ENCODE results near the gene MCU. TPM values are rescaled to one million over a fixed set of nuclear protein-coding genes. Genes with fewer than 3 reads are reported as not detected.
"Not testable (repeated sequence)": the region's sequence is repeated elsewhere in the genome, so short reads cannot be mapped to it uniquely, and the experiment has no call there.

The MCU gene
- total RNA-seq, 4 donors from 2014 or later, result 30.0 to 42.8 (median 34.1) TPM

GRCh38 chr10:72893136-72893798, 201.3 kb downstream of the MCU start, which contains the start of gene OIT3:
OIT3 (plus strand) TSS chr10:72893739; CDS start chr10:72893799, 60 bp downstream.
- intact Hi-C loops (cut with DNase I; ENCODE audit: low total_unique reads), result no loop called here
- TF ChIP-seq CTCF (IDR thresholded peaks at IDR 0.05) (no peak), POLR2A (IDR thresholded peaks at IDR 0.05) (no peak)
- 63 to 69% methylated on average over 4 of the region's 4 CpGs for WGBS, 2 donors
- DNase-seq (ENCODE audit: low spot score in 2 of 2), result no peak
- H3K4me3 ChIP-seq (ENCODE audit: low read depth, poor library complexity, severe bottlenecking), result no peak within 1 kb of the TSS

GRCh38 chr10:72895236-72895850, 203.4 kb downstream of the MCU start:
- no peak for DNase-seq (ENCODE audit: low spot score in 2 of 2)
- WGBS, 2 donors, result 76 to 77% methylated on average over 11 of the region's 11 CpGs
- intact Hi-C loops (cut with DNase I; ENCODE audit: low total_unique reads), result no loop called here
- no peak overlapping the region for H3K4me3 ChIP-seq (ENCODE audit: low read depth, poor library complexity, severe bottlenecking)
- TF ChIP-seq CTCF (IDR thresholded peaks at IDR 0.05) (no peak), POLR2A (IDR thresholded peaks at IDR 0.05) (no peak)

GRCh38 chr10:72898616-72899015, 206.7 kb downstream of the MCU start:
- no peak overlapping the region for H3K4me3 ChIP-seq (ENCODE audit: low read depth, poor library complexity, severe bottlenecking)
- WGBS, 2 donors, result 78 to 83% methylated on average over 10 of the region's 10 CpGs
- TF ChIP-seq POLR2A (IDR thresholded peaks at IDR 0.05) (no peak), CTCF (IDR thresholded peaks at IDR 0.05) (no peak)
- no peak for DNase-seq (ENCODE audit: low spot score in 2 of 2)
- intact Hi-C loops (cut with DNase I; ENCODE audit: low total_unique reads), result no loop called here

GRCh38 chr10:72899545-72899944, 207.6 kb downstream of the MCU start:
- WGBS, 2 donors, result 85 to 93% methylated on average over 1 of the region's 1 CpG
- DNase-seq (ENCODE audit: low spot score in 2 of 2), result no peak
- TF ChIP-seq CTCF (IDR thresholded peaks at IDR 0.05), result no peak
- no peak for TF ChIP-seq POLR2A (IDR thresholded peaks at IDR 0.05)
- intact Hi-C loops (cut with DNase I; ENCODE audit: low total_unique reads), result no loop called here
- H3K4me3 ChIP-seq (ENCODE audit: low read depth, poor library complexity, severe bottlenecking), result no peak overlapping the region

GRCh38 chr10:72903941-72904446, 212.1 kb downstream of the MCU start:
- intact Hi-C loops (cut with DNase I; ENCODE audit: low total_unique reads); DNase-seq (ENCODE audit: low spot score in 2 of 2); H3K4me3 ChIP-seq (ENCODE audit: low read depth, poor library complexity, severe bottlenecking): not testable (repeated sequence)
- WGBS, 2 donors, result 91% methylated on average over 15 of the region's 15 CpGs

- no peak overlapping the region for H3K4me3 ChIP-seq (ENCODE audit: low read depth, poor library complexity, severe bottlenecking)
- no peak for TF ChIP-seq POLR2A (IDR thresholded peaks at IDR 0.05)
- no peak for TF ChIP-seq CTCF (IDR thresholded peaks at IDR 0.05)
- WGBS, 2 donors, result 83 to 84% methylated on average over 3 of the region's 3 CpGs
- intact Hi-C loops (cut with DNase I; ENCODE audit: low total_unique reads), result no loop called here
- no peak for DNase-seq (ENCODE audit: low spot score in 2 of 2)
Observed at GRCh38 chr10:72904806-72905205, 212.9 kb downstream of the MCU start.
